CD4-positive, alpha-beta T cell treated with Interleukin-17A for 4 hours (primary cell): Measurements from ENCODE around the gene SLC2A4RG.
"Not testable (repeated sequence)": the region's sequence is repeated elsewhere in the genome, so short reads cannot be mapped to it uniquely, and the experiment has no call there.

Source experiments
- DNase-seq: peaks from one replicate; pipeline ENCODE4 v3.0.0-alpha.2; 2020; ENCODE audit warnings: mixed read lengths

Gene SLC2A4RG

DNA sequence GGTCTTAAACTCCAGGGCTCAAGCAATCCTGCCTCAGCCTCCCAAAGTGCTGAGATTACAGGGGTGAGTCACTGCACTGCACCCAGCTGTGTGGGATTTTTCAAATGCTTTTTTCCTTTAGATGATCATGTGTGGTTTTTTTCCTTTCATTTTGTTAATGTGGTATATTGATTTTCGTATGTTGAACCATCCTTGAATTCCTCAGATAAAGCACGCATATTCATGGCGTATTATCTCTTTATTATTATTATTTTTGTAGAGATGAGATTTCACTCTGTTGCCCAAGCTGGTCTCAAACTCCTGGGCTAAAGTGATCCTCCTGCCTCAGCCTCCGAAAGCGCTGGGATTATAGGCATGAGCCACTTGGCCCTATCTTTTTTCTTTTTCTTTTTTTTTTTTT, 24.7 kb upstream of the SLC2A4RG start:
- no peak for DNase-seq

DNA sequence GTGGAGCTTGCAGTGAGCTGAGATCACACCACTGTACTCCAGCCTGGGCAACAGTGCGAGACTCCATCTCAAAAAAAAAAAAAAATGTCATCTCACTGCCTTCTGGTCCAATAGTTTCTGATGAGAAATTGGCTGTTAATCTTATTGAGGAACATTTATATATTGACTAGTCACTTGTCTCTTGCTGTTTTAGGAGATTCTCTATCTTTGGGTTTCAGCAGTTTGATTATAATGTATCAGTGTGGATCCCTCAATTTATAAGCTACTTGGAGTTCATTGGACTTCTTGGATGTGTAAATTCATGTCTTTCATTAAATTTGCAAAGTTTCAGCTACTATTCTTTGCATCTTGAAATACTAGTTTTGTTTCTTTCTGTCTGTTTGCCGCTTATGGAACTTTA, 20.6 kb upstream of the SLC2A4RG start:
- DNase-seq: no peak

DNA sequence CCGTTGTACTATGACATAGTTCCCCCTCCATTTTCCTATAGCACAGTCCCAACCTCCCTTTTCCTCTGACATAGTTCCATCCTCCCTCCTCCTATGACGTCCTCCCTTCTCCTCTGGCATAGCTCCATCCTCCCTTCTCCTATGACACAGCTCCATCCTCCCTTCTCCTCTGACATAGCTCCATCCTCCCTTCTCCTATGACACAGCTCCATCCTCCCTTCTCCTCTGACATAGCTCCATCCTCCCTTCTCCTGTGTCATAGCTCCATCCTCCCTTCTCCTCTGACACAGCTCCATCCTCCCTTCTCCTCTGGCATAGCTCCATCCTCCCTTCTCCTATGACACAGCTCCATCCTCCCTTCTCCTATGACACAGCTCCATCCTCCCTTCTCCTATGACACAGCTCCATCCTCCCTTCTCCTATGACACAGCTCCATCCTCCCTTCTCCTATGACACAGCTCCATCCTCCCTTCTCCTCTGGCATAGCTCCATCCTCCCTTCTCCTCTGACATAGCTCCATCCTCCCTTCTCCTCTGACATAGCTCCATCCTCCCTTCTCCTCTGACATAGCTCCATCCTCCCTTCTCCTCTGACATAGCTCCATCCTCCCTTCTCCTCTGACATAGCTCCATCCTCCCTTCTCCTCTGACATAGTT, 16.5 kb upstream of the SLC2A4RG start:
- not testable (repeated sequence) for DNase-seq

DNA sequence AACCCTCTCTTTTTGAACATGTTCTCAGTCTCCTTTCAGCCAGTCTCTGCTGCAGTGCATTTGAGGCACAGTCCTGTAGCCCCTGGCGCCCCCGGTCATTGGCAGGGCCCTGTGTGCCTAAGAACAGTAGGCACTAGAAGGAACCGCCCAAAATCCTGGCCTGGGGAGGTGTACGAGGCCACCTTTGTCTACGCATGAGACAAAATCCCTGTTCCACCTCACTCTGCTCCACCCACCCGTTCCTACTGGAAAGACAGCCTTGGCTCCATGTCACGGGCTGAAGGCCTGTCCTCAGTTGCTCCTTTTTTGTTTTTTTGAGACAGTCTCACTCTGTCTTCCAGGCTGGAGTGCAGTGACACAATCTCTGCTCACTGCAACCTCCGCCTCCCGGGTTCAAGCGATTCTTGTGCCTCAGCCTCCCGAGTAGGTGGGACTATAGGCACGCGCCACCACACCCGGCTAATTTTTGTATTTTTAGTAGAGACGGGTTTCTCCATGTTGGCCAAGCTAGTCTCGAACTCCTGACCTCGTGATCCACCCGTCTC, 9.3 kb upstream of the SLC2A4RG start:
- peak; percentile 4 for DNase-seq

DNA sequence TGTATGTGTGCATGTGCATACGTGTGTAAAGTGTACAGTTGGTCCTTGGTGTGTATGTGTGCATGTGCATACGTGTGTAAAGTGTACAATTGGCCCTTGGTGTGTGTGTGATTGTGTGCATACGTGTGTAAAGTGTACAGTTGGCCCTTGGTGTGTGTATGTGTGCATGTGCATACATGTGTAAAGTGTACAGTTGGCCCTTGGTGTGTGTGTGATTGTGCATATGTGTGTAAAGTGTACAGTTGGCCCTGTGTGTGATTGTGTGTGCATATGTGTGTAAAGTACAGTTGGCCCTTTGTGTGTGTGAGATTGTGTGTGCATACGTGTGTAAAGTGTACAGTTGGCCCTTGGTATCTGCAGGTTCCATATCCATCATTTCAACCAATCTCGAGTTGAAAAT, 8.2 kb upstream of the SLC2A4RG start:
- no peak for DNase-seq

DNA sequence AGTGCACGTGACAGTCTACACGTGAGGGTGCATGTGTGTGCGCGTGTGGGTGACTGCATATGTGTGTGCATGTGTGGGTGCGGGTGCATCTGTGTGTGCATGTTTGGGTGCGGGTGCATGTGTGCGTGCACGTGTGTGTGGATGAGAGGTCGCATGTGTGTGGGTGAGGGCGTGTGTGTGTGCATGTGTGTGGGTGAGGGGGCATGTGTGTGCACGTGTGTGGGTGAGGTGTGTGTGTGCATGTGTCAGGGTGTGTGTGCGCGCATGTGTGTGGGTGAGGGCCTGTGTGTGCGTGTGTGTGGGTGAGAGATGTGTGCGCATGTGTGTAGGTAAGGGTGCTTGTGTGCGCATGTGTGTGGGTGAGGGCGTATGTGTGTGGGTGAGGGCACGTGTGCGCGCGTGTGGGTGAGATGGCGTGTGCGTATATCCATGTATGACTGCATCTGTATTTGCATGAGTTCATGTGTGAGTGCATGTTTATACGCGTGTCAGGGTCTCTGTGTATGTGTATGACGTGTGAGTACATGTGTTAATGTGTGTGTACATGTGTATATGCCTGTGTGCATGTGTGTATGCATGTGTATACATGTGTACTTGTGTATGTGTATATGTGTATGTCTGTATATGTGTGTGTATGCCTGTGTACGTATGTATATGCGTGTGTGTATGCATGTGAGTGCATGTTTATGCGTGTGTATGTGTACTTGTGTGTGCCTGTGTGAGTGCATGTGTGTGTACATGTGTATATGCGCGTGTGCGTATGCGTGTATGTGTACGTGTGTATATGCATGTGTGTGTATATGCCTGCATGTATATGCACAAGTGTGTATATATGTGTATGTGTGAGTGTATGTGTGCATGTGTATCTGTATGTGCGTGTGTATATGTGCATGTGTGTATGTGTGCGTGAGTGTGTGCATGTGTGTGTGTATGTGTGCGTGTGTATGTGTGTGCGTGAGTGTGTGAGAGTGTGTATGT, 7.2 kb upstream of the SLC2A4RG start:
- no peak for DNase-seq

DNA sequence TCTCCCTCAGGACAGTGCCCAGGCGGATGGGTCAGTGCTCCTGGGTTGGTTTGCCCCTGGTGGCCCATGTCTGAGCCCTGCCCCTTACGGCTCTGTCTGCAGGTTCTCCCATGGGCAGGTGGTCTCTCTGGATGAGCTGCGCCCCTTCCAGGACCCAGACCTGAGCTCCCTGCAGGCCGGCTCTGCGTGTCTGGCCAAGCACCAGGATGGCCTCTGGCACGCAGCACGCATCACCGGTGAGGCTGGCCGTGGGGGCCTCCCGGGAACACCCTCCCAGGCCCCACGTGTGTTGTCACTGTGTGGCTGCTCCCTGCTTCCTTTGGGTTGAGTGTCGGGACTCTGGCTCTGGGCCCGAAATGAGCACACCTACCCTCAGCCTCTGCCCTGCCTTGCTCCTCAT, 6.5 kb upstream of the SLC2A4RG start:
- no peak for DNase-seq

DNA sequence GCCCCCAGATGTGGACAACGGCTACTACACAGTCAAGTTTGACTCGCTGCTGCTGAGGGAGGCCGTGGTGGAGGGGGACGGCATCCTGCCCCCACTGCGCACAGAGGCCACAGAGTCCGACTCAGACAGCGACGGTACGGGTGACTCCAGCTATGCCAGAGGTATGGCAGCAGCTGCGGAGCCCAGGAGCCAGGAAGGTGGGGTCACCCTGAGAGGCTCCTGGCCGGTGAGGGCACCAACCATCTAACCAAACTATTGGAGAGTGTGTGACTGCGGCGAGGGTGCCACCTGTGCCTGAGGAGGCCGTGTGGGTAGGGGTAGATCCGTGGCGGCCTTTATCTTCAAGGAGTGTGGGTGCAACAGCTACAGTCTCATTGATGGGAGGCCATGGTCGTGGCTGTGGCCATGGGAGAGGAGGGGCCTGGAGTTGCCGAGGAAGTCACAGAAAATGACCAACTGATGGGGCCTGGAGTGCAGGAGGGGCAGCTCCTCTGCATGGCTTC, 5.9 kb upstream of the SLC2A4RG start:
- DNase-seq: no peak

DNA sequence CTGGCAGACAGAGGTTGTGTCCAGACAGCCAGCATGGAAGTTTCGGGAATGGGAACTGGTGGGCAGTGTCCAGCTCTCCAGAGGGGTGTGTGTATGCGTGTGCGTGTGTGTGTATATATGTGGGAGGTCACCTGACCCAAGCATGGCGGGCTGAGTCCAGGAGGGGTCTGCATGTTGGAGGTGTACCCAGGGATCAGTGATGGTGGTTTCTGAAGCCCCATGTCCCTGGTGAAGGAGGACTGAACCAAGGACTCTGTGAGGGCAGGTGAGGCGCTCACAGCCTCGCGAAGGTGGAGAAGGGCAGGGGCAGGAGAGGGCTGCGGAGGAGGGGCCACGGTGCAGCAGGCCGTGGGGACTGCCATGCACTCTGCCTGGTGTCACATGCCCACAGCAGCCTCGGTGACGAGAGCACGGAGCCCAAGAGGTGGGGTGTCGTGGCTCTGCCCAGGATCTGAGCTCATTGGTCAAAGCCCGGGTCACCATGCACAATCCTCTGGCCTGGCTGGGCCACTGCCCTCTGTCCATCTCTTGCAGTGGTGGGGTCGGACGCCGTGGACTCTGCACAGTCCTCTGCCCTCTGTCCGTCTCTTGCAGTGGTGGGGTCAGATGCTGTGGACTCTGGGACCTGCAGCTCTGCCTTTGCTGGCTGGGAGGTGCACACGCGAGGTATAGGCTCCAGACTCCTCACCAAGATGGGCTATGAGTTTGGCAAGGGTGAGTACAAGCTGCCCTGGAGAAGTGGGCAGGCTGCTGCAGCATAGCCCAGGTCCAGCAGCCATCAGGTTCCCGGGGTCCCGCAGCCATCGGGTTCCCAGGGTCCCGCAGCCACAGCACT, 5.2 kb upstream of the SLC2A4RG start:
- no peak for DNase-seq

DNA sequence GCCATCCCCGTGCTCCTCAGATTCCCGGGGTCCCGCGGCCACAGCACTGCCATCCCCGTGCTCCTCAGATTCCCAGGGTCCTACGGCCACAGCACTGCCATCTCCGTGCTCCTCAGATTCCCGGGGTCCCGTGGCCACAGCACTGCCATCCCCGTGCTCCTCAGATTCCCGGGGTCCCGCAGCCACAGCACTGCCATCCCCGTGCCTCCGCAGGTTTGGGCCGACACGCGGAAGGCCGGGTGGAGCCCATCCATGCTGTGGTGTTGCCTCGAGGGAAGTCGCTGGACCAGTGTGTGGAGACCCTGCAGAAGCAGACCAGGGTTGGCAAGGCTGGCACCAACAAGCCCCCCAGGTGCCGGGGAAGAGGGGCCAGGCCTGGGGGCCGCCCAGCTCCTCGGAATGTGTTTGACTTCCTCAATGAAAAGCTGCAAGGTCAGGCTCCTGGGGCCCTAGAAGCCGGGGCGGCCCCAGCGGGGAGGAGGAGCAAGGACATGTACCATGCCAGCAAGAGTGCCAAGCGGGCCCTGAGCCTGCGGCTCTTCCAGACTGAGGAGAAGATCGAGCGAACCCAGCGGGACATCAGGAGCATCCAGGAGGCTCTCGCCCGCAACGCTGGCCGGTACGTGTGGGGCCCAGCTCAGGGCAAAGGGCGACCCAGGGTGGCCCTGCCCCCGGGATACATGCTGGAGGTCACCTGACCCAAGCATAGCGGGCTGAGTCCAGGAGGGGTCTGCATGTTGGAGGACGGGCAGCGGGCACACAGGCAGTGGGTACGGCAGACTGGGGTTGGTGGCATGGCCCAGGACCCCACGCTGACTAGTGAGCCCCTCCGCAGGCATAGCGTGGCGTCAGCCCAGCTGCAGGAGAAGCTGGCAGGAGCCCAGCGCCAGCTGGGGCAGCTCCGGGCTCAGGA, 4.4 kb upstream of the SLC2A4RG start:
- DNase-seq: no peak

DNA sequence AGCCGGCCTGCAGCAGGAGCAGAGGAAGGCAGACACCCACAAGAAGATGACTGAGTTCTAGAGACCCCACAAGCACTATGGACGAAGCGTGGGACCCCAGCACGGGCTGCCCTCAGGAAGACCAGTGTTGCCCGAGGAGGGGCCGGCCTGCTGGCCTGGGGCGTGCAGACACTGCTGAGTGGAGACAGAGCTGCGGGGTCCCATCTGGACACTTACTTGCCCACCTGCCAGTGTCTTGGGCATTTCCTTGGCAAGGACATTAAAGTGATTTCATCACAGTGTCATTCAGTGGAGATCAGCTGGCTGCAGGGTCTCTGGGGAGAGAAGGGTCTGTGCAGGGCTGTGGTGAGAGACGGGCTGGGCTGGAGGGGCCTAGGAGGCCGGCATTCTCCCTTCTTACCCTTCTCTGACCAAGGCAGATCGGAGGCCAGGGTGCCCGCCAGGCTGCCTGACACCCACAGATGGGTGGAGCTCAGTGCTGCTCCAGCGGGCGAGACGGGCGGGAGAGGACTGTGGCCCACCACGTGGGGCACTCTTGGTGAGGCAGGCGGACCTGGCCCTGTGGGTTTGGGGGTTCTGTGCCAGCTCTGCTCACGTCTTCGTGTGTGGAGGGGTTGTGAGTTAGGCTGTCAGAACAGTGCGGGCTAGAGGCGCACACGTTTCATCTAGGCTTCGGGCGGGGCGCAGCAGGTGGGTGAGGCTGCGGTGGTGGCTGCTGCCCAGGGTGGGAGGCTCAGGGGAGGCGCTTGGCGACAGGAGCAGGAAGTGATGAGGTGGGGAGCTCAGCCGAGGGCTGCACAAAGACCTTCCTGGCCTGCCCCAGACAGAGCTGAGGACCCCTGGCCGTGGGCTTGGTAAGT, 3.5 kb upstream of the SLC2A4RG start, which contains the start of gene LIME1:
Gene LIME1, plus strand, starts transcription at position 806 of the 860 bp plus-strand sequence. CDS start 886 bp downstream, outside the sequence.
- peak; percentile 88 for DNase-seq

DNA sequence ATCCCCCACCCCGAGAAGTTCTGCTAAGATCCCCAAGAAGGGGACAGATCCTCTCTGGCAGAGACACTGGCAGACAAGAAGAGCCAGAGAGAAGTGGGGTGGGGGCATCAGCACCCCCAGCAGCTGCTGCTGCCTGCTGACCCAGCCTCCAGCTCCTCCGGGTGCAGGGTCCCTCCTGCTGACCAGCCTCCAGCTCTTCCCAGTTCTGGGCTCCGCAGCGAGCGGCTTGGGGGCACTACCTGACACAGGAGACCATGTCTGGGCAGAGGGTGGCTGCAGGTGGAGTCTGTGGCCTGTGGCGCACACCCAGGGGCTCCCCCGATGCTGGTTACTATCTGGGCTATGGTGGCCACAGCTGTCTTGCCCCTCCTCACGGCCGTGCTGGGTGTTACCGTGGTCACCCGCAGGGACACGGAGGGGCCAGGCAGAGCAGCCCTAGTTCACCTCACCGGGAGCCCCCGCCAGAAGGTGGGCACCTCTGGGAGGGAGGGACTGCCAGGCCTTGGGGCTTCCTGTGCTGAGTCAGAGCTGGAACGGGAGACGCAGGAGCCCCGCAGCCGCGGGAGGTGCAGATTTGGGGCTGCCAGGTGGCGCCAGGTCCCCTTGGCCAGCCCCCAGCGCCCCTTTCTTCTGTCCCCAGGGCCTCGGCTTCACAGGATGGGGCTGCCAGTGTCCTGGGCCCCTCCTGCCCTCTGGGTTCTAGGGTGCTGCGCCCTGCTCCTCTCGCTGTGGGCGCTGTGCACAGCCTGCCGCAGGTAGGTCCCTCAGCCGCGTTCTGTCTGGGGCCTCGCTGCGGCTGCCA, 2.5 kb upstream of the SLC2A4RG start:
- peak; percentile 77 for DNase-seq

DNA sequence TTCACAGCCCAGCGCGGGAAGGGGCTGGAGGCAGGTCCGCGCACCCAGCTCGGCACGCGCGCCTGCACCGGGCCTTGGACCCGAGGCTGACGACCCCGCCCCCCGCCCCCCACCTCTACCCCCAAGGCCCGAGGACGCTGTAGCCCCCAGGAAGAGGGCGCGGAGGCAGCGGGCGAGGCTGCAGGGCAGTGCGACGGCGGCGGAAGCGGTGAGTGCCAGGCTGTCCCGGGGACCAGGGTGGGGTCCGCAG, 2.0 kb upstream of the SLC2A4RG start:
- no peak for DNase-seq

DNA sequence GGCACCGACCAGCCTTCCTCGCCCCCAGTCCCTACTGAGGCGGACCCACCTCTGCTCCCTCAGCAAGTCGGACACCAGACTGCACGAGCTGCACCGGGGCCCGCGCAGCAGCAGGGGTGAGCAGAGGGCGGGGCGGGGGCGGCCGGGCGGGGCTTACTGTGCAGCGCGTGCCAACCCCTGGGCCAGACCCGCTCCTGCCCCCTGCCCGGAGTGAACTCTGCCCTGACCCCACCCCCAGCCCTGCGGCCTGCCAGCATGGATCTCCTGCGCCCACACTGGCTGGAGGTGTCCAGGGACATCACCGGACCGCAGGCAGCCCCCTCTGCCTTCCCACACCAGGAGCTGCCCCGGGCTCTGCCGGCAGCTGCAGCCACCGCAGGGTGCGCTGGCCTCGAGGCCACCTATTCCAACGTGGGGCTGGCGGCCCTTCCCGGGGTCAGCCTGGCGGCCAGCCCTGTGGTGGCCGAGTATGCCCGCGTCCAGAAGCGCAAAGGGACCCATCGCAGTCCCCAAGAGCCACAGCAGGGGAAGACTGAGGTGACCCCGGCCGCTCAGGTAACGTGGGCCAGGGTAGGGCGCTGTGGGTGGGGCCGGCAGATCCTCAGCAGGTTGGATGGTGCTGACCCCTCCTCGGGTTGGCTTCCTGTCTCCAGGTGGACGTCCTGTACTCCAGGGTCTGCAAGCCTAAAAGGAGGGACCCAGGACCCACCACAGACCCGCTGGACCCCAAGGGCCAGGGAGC, 1.5 kb upstream of the SLC2A4RG start:
- peak; percentile 73 for DNase-seq

DNA sequence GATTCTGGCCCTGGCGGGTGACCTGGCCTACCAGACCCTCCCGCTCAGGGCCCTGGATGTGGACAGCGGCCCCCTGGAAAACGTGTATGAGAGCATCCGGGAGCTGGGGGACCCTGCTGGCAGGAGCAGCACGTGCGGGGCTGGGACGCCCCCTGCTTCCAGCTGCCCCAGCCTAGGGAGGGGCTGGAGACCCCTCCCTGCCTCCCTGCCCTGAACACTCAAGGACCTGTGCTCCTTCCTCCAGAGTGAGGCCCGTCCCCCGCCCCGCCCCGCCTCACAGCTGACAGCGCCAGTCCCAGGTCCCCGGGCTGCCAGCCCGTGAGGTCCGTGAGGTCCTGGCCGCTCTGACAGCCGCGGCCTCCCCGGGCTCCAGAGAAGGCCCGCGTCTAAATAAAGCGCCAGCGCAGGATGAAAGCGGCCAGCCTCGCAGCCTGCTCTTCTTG, 868 bp upstream of the SLC2A4RG start:
- peak; percentile 50 for DNase-seq

DNA sequence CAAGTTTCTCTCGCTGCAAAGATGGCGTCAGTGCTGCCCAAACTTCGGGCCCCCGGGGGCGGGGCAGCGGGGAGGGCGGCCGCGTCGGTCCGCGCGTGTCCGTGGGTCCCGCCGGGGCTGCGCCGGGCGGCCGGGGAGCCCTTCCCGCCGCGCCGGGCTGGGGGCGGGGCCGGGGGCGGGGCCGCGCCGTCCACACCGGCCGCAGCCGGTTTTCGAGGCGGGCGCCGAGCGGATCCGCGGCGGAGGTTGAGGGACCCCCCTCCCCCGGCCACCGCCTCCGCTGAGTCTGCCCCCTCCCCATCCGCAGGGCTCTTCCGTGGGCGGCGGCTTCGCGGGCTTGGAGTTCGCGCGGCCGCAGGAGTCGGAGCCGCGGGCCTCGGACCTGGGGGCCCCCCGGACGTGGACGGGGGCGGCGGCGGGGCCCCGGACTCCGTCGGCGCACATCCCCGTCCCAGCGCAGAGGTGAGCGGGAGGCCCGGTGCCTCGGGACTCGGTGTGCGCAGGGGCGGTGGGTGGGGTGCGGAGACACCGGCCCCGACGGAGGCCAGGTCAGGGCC, 572 bp downstream of the SLC2A4RG start:
- peak; percentile 72 for DNase-seq

DNA sequence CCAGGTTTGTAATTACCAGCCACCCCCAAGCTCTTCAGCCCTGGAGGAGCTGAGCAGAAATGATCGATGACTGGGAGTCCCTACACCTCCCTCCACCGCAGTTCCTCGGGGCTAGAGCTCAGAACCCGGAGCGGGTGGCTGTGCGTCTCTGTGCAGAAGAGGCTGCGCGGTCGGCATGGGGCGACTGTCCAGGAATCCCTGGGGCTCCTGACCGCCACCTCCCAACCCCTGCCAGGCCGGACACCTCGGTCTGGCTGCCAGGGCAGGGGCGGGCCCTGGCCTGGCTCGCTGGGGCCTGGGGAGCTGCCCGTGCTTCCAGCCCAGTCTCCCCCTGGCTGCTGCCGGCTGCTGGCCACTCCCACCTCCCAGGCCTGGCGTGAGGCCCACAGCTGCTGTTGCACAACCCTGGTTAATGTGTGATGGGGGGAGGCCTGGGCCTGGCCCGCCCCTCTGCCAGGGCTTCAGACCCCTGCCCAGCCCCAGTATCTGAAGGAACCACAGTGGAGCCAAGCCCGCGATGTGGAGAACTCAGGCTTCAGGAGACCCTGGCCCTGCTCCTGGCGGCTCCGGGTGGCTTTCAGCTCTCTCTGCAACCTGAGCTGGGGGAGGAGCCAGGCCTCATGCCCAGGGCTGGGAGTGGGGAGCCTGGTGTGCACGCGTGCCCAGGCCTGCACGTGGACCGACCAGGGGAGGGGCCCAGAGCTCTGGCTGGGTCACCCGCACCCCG, 1.2 kb downstream of the SLC2A4RG start:
- peak; percentile 45 for DNase-seq

DNA sequence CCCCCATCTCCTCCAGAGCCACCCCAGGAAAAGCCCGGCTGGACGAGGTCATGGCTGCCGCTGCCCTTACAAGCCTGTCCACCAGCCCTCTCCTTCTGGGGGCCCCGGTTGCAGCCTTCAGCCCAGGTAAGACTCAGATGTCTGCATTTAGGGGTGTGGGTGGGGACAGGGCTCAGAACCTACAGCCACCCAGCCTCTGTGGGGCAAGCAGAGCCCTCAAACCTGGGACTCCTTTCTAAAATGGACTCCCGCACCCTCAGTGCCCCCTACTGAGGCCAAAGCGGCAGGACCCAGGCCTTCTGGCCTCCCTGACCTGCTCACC, 1.7 kb downstream of the SLC2A4RG start:
- no peak for DNase-seq
